ENCODE measurements around the gene DIAPH1.

DIAPH1 gene

DNA sequence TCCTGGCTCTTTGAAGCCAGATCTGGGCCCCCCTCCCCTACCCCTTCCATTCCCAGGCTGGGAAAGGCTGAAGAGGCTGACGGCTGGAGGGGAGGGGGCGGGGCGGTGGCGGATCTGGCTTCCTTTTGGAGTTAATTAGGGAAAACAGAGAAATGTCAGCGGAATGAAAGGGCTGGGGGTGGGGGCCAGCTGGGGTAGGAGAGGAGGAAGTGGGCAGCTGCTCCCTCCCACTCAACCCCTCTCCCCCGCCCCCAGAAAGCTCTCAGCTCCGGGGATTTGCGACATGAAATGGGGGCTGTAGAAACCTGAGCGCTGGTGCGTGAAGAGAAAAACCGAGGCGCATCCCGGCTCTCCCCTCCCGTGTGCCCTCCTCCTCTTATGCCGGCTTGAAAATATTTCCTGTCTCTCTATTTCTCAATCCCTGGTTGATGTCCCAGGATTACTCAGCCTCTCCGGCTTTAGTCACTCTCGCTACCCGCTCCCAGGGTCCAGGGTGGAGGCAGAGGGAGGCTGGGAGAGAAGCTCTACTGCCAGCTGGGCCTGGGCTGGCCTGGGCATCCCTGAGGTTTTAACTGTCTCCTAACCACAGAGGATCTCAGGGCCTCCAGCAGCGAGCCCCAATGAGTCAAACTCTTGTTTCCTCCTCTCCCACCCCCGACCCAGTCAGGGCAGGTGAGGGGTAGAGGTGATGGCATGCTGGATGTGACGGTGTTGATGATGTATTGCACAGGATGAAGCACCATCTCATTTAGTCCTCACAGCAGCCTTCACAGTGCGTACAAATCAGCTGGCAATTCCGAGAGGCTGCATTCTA lies 109.8 kb downstream of the DIAPH1 start:
- H3K27me3 ChIP-seq (ENCODE audit: low read depth, low read length), result no peaks in the 10 kb centered on the region
- peak overlapping the region; percentile 48; the same call in 1 of the 2 replicates for H3K4me3 ChIP-seq (ENCODE audit: low read length)
- H3K4me2 ChIP-seq (ENCODE audit: low read length), result peak overlapping the region; percentile 71
- no peak overlapping the region for H2AFZ ChIP-seq (ENCODE audit: low read depth, low read length)
- H3K27ac ChIP-seq (ENCODE audit: low read length), result no peak overlapping the region
- H3K9me3 ChIP-seq (ENCODE audit: insufficient read depth, low read length), result no peaks in the 10 kb centered on the region
- TF ChIP-seq, protein P1, sequence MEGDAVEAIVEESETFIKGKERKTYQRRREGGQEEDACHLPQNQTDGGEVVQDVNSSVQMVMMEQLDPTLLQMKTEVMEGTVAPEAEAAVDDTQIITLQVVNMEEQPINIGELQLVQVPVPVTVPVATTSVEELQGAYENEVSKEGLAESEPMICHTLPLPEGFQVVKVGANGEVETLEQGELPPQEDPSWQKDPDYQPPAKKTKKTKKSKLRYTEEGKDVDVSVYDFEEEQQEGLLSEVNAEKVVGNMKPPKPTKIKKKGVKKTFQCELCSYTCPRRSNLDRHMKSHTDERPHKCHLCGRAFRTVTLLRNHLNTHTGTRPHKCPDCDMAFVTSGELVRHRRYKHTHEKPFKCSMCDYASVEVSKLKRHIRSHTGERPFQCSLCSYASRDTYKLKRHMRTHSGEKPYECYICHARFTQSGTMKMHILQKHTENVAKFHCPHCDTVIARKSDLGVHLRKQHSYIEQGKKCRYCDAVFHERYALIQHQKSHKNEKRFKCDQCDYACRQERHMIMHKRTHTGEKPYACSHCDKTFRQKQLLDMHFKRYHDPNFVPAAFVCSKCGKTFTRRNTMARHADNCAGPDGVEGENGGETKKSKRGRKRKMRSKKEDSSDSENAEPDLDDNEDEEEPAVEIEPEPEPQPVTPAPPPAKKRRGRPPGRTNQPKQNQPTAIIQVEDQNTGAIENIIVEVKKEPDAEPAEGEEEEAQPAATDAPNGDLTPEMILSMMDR (IDR thresholded peaks at IDR 0.05; ENCODE audit: low read depth, low read length), result no peak
- TF ChIP-seq EZH2phosphoT487 (IDR thresholded peaks at IDR 0.05; ENCODE audit: low read depth), result no peak
- no peaks in the 10 kb centered on the region for H3K36me3 ChIP-seq (replicated peaks; ENCODE audit: low read depth, low read length)
- H3K4me1 ChIP-seq (ENCODE audit: low read length), result peaks cover 50% of the 10 kb centered on the region
- H3K9ac ChIP-seq (ENCODE audit: low read length), result no peak overlapping the region; the same call in 1 of the 2 replicates
- H3K79me2 ChIP-seq (ENCODE audit: low read length), result no peaks in the 10 kb centered on the region
- H4K20me1 ChIP-seq (ENCODE audit: insufficient read depth, low read length), result no peaks in the 10 kb centered on the region

DNA sequence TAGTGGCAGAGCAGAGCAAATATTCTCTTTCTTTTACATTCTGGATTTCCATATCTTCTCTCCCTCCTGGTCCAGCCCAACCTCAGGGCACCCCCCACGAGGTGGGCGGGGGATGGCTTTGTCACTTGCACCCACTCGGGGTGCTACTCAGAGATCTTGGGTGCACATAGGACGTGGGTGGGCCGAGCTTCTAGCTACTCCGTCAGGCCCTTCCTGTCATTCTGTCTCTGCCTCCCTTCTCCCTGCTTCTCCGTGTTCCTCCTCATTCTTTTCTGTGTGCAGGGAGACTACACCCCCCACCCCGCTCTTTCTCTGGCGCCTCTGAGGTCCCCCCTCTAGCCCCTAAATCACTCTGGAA lies 110.4 kb downstream of the DIAPH1 start:
- Histone ChIP-seq H3K79me2 (ENCODE audit: low read length) (no peaks in the 10 kb centered on the region), H3K27ac (ENCODE audit: low read length) (no peak overlapping the region), H3K4me3 (ENCODE audit: low read length) (0 out of 2 replicates have a peak overlapping the region, but pooled peaks have one; percentile 48), H3K9me3 (ENCODE audit: insufficient read depth, low read length) (no peaks in the 10 kb centered on the region), H3K36me3 (replicated peaks; ENCODE audit: low read depth, low read length) (no peaks in the 10 kb centered on the region), H2AFZ (ENCODE audit: low read depth, low read length) (no peak overlapping the region), H3K27me3 (ENCODE audit: low read depth, low read length) (no peaks in the 10 kb centered on the region), H3K4me2 (ENCODE audit: low read length) (peak overlapping the region; percentile 71; the same call in 1 of the 2 replicates), H4K20me1 (ENCODE audit: insufficient read depth, low read length) (no peaks in the 10 kb centered on the region), H3K4me1 (ENCODE audit: low read length) (peaks cover 48% of the 10 kb centered on the region), H3K9ac (ENCODE audit: low read length) (no peak overlapping the region)
- no peak for TF ChIP-seq EZH2phosphoT487 (IDR thresholded peaks at IDR 0.05; ENCODE audit: low read depth)
- TF ChIP-seq, protein P1 (IDR thresholded peaks at IDR 0.05; ENCODE audit: low read depth, low read length), result no peak

DNA sequence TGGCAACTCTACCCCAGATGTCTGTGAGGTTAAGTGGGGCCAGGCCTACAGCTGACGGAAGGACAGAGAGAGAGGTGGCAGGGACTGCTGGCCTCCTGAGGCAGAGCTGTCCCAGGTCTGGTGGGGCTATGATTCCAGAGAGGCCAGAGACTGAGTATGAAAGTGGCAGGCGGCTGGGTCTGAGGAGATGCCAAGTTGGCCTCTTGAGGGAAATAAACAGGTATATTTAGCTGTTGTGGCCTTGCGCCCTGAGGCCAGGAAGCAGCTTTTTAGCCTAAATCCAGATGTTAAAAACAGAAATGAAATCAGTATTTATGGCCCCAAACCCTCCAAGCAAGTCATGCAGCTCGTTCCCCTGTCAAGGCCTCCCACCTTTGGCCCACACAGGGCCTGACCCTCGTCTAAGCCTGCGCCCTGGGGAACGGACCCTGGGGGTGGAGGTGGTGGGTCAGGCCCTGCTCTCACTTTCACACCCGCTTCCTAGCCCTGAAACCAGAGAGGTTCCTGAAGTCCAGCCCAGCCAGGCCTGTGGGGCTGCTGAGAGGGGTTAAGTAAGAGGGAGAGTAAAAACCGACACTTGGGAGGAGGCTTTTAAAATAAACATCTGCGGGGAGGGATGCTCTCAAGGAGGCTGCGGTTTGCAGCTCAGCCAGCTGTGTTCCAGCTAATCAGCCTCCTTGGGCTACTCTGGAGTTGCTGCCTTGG lies 111.3 kb downstream of the DIAPH1 start:
- Histone ChIP-seq H3K27ac (ENCODE audit: low read length) (no peak overlapping the region), H4K20me1 (ENCODE audit: insufficient read depth, low read length) (no peaks in the 10 kb centered on the region), H3K9me3 (ENCODE audit: insufficient read depth, low read length) (no peaks in the 10 kb centered on the region), H3K36me3 (replicated peaks; ENCODE audit: low read depth, low read length) (no peaks in the 10 kb centered on the region), H3K27me3 (ENCODE audit: low read depth, low read length) (no peaks in the 10 kb centered on the region), H2AFZ (ENCODE audit: low read depth, low read length) (no peak overlapping the region), H3K79me2 (ENCODE audit: low read length) (no peaks in the 10 kb centered on the region), H3K9ac (ENCODE audit: low read length) (no peak overlapping the region), H3K4me1 (ENCODE audit: low read length) (peaks cover 42% of the 10 kb centered on the region), H3K4me3 (ENCODE audit: low read length) (no peak overlapping the region), H3K4me2 (ENCODE audit: low read length) (no peak overlapping the region)
- TF ChIP-seq EZH2phosphoT487 (IDR thresholded peaks at IDR 0.05; ENCODE audit: low read depth), result no peak
- TF ChIP-seq, protein P1 (IDR thresholded peaks at IDR 0.05; ENCODE audit: low read depth, low read length), result no peak

All from OCI-LY3 (cell line).